ENCODE data around the gene IGF1R. TPM values are rescaled to one million over a fixed set of nuclear protein-coding genes. Genes with fewer than 3 reads are reported as not detected.
A peak's percentile ranks its signal among the peaks of the same experiment; 100 is the strongest.

IGF1R gene
- total RNA-seq, 4 donors from 2014 or later: 51.5 to 146 (median 89.6) TPM

DNA sequence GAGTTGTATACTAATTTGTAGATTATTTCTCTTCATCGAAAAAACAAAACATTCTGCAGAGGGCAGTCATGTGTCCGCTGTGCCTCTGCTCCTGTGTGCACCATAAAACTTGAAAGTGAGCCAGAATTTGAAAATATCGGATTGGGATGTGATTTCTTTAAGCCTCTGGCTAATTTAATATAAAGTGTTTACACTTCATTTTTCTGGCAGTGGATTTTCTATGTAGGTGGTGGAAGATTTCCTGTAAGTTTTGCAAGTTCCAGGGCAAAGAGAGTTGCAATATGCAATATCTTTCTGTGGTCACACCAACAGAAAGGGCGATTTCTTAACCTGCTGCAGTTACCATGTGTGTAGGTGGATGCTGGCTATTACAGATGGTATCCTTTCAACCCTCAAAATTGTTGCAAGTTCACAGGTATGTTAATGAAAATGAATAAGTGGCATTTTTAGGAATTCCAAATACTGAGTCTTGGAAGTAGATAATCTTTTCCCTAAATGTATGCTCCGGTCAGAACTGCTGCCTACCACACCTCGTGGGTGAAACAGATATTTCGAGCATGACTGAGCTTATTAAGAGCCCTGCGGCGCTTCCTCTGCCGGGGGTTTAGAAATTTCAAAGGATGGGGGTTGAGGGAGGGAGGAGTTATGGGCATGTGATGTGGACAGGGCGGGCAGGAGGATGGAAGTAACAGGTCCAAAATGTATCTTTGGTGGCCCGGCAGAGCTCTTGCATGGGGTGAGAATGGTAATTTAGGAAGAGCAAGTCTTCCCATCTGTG lies 225.3 kb downstream of the IGF1R start:
- 33 to 36% methylated on average over 12 of the region's 12 CpGs for WGBS, 2 donors
- Histone ChIP-seq H3K4me3 (replicated peaks in 1 of 3) (no peak overlapping the region), H3K27ac (peak overlapping the region; percentile 34 to 72 (median 50)), H3K27me3 (no peaks in the 10 kb centered on the region), H3K9me3 (no peaks in the 10 kb centered on the region), H3K36me3 (no peaks in the 10 kb centered on the region), H3K4me1 (peaks cover 53 to 61% of the 10 kb centered on the region in 2 donors)
- TF ChIP-seq POLR2A (IDR thresholded peaks at IDR 0.05): no peak
- TF ChIP-seq, protein P1, sequence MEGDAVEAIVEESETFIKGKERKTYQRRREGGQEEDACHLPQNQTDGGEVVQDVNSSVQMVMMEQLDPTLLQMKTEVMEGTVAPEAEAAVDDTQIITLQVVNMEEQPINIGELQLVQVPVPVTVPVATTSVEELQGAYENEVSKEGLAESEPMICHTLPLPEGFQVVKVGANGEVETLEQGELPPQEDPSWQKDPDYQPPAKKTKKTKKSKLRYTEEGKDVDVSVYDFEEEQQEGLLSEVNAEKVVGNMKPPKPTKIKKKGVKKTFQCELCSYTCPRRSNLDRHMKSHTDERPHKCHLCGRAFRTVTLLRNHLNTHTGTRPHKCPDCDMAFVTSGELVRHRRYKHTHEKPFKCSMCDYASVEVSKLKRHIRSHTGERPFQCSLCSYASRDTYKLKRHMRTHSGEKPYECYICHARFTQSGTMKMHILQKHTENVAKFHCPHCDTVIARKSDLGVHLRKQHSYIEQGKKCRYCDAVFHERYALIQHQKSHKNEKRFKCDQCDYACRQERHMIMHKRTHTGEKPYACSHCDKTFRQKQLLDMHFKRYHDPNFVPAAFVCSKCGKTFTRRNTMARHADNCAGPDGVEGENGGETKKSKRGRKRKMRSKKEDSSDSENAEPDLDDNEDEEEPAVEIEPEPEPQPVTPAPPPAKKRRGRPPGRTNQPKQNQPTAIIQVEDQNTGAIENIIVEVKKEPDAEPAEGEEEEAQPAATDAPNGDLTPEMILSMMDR (IDR thresholded peaks at IDR 0.05): peak in 1 of 6 experiments; percentile 9
- intact Hi-C loops (cut with DNase I): no loop called here
- peak in 1 of 2 donors; percentile 37 for DNase-seq

DNA sequence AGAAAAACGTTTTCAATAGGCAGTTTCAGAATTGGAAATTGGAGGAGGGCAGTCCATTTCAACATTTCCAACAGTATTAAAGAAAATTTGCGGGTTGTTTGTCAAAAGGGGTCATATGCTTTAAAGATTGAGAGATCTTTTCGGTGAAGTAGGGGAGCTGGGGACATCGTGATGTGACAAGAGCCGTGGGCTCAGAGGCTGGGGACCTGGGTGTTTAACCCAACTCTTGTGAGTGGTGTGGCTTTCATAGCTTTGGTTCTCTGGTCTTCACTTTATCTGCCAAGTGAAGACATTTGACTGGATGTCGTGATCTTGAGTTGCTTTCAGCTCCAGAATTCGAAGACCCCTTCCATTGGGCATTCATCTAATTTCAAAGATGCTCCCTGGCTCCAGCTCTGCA lies 226.0 kb downstream of the IGF1R start:
- H3K4me1 ChIP-seq: peaks cover 59 to 68% of the 10 kb centered on the region in 2 donors
- DNase-seq: no peak
- WGBS, 2 donors: 49 to 55% methylated on average over 7 of the region's 7 CpGs
- H3K27ac ChIP-seq: peak overlapping the region; percentile 50 to 75 (median 72)
- H3K27me3 ChIP-seq: no peaks in the 10 kb centered on the region
- no peak overlapping the region for H3K4me3 ChIP-seq (replicated peaks in 1 of 3)
- no peaks in the 10 kb centered on the region for H3K9me3 ChIP-seq
- H3K36me3 ChIP-seq: no peaks in the 10 kb centered on the region
- no peak for TF ChIP-seq POLR2A (IDR thresholded peaks at IDR 0.05)
- TF ChIP-seq, protein P1 (IDR thresholded peaks at IDR 0.05): no peak
- intact Hi-C loops (cut with DNase I): no loop called here

DNA sequence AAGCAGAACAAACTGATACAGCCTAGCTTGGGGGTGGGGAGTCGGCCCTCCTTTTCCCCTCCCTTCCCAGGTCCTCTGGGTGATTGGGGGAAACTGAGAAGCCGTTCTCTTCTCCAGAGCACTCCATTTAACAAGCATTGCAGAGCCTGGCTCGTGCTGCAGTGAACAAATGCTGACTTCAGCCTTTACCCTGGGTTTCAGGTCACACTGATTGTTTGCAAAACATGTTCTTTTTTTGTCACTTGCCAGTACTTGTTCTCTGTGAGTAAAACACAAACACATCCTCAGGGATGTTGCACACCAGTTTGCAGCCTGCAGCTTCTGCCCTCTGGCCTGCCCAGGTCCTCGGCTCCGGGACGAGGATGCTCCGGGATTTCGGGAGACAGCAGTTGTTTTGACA lies 226.4 kb downstream of the IGF1R start:
- DNase-seq: no peak
- intact Hi-C loops (cut with DNase I): no loop called here
- H3K27ac ChIP-seq: peak overlapping the region; percentile 50 to 75 (median 72)
- no peaks in the 10 kb centered on the region for H3K36me3 ChIP-seq
- WGBS, 2 donors: 49 to 55% methylated on average over 8 of the region's 8 CpGs
- TF ChIP-seq, protein P1 (IDR thresholded peaks at IDR 0.05): no peak
- H3K4me1 ChIP-seq: peaks cover 63 to 72% of the 10 kb centered on the region in 2 donors
- no peaks in the 10 kb centered on the region for H3K27me3 ChIP-seq
- H3K9me3 ChIP-seq: no peaks in the 10 kb centered on the region
- H3K4me3 ChIP-seq (replicated peaks in 1 of 3): no peak overlapping the region

DNA sequence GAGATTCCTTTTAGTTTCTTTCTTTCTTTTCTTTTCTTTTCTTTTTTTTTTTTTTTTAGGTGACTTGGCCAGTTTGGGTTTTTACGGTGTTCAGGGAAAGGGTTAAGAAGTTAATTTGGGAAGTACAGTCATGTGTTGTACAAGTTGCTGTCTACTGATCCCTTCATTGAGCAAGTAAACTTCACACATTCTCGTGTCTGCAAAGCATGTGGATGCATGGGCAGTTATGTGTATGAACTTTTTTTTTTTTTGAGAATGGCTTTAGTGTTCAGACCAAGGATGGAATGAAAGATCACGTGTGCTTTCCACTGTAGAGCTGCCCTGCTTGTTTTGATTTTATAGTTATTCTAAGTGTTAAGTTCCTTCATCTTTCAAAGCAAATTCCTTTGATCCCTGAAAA lies 227.0 kb downstream of the IGF1R start:
- WGBS, 2 donors: 32 to 39% methylated on average over 3 of the region's 3 CpGs
- Histone ChIP-seq H3K27me3 (no peaks in the 10 kb centered on the region), H3K9me3 (no peaks in the 10 kb centered on the region), H3K4me3 (replicated peaks in 1 of 3) (no peak overlapping the region), H3K27ac (peak overlapping the region; percentile 50 to 75 (median 72)), H3K4me1 (peaks cover 68 to 78% of the 10 kb centered on the region in 2 donors), H3K36me3 (no peaks in the 10 kb centered on the region)
- TF ChIP-seq, protein P1 (IDR thresholded peaks at IDR 0.05): no peak
- TF ChIP-seq POLR2A (IDR thresholded peaks at IDR 0.05): no peak
- no peak for DNase-seq
- intact Hi-C loops (cut with DNase I): no loop called here
